Psoas muscle (tissue), 8 donors: ENCODE data around the gene PDZD4. TPM values are rescaled to one million over a fixed set of nuclear protein-coding genes. Genes with fewer than 3 reads are reported as not detected.

ENCODE experiments used
- ATAC-seq, 4 donors: fragments of 200-7000 bp; cut with Tn5 transposase; one replicate each; pipeline ENCODE4 v1.9.1; 2020; ENCODE audit warnings: moderate library complexity in 3 of 4, mild to moderate bottlenecking in 2 of 4
- DNase-seq, 2 donors: peaks; one replicate each; pipeline ENCODE4 v3.0.0-alpha.2; 2020
- H3K27ac ChIP-seq: fragments of 200-600 bp; one replicate; pipeline ENCODE4 v1.8.0; 2022
- H3K27me3 ChIP-seq, 3 donors: fragments of 200-600 bp in 1 of 3; one replicate each; pipeline versions ENCODE4 v1.6.1 to v1.8.0; 2013 to 2022; ENCODE audit warnings: low read length in 2 of 3, mild to moderate bottlenecking in 2 of 3, moderate library complexity in 1 of 3; ENCODE audit not compliant: insufficient read depth in 3 of 3
- H3K36me3 ChIP-seq, 2 donors: fragments of 200-600 bp in 1 of 2; one replicate each; pipeline versions ENCODE4 v1.6.1 to v1.8.0; 2013 to 2022; ENCODE audit warnings: low read depth in 1 of 2, mild to moderate bottlenecking in 1 of 2, moderate library complexity in 1 of 2; ENCODE audit not compliant: insufficient read depth in 1 of 2
- H3K4me1 ChIP-seq: fragments of 200-600 bp; one replicate; pipeline ENCODE4 v1.8.0; 2022
- H3K4me3 ChIP-seq: fragments of 200-600 bp; one replicate; pipeline ENCODE4 v1.8.0; 2022; ENCODE audit warnings: mild to moderate bottlenecking
- H3K9me3 ChIP-seq: fragments of 200-600 bp; one replicate; pipeline ENCODE4 v1.8.0; 2022
- WGBS, 3 donors: extraction: QIAGEN DNeasy Blood & Tissue Kit; methylation state at CpG; one replicate each; pipeline versions ENCODE4 v1.1.6 to v1.1.7; 2013; 5-methylcytosine and 5-hydroxymethylcytosine counted together
- intact Hi-C, 2 donors: fragments of 100-400 bp; cut with DNase I; formaldehyde crosslinking; loops; one replicate each; pipeline versions ENCODE4 v1.11.0 to v1.14.2; 2022
- polyA plus RNA-seq, 3 donors: library from polyadenylated mRNA; stranded (reverse); fragments of 200-250 nt; gene quantifications; one replicate each; pipeline ENCODE4 v1.2.3, GENCODE V29; 2013
- total RNA-seq, 4 donors: library from RNA; stranded (reverse); fragmentation: NEBNext Ultra II Directional in 2 of 4; extraction: Animal tissue kit (Norgen Biotek cat#: 25700) in 2 of 4; gene quantifications; one replicate each; pipeline versions ENCODE4 v1.2.1 to v1.2.4, GENCODE V29; 2021 to 2023
- TF ChIP-seq, protein P1 (sequence below): fragments of 200-600 bp; IDR thresholded peaks from one replicate; pipeline ENCODE4 v1.8.0; 2022; ENCODE audit warnings: antibody characterized with exemption
- donor health status: healthy with polysubstance abuse.
- donor health status: DM: no; HTN: no; CAD: no; lungs with moderate emphysema.
- donor health status: Bipolar disorder and iron deficiency.
- donor health status: healthy.
- donor health status: DM: yes; HTN: yes; CAD: no.
- donor health status: DM: no; HTN: no; CAD: no.
- donor health status: DM: no; HTN: no; CAD: no.
- donor health status: DM: yes; HTN: yes; CAD: no.

Gene PDZD4
- total and polyA plus RNA-seq, 7 donors, result 0.50 to 2.1 (median 1.3) TPM

DNA sequence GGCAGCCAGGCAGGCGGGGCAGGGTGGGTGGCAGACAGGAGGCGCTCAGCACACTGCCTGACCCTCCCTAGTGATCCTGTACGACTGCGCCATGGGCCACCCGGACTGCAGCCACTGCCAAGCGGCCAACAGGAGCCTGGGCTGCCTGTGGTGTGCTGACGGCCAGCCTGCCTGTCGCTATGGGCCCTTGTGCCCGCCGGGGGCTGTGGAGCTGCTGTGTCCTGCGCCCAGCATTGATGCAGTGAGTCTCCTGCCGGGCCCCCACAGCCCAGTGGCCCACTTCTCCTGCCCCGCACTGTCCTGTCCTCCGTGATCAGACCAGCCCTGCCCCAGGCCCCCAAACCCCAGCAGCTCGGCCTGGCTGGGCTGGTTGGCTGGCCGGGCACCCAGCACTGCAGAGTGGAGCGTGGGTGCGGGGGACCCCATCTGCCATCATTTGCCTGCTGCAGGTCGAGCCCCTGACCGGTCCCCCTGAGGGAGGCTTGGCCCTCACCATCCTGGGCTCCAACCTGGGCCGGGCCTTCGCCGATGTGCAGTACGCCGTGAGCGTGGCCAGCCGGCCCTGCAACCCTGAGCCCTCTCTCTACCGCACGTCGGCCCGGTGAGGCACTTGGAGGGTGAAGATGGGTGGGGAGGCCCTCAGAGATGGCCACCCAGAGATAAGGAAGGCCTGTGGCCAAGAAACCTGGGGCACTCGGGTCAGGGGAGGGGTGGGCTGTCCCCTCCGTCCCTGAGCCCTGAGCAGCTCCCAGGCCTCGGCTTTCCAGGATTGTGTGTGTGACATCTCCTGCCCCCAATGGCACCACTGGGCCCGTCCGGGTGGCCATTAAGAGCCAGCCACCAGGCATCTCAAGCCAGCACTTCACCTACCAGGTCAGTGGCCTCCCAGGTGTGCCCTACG lies 58.7 kb downstream of the PDZD4 start:
- Histone ChIP-seq H3K36me3 (no peaks in the 10 kb centered on the region), H3K4me3 (no peak overlapping the region), H3K27me3 (no peaks in the 10 kb centered on the region), H3K4me1 (no peaks in the 10 kb centered on the region), H3K27ac (no peak overlapping the region), H3K9me3 (no peaks in the 10 kb centered on the region)
- TF ChIP-seq, protein P1, sequence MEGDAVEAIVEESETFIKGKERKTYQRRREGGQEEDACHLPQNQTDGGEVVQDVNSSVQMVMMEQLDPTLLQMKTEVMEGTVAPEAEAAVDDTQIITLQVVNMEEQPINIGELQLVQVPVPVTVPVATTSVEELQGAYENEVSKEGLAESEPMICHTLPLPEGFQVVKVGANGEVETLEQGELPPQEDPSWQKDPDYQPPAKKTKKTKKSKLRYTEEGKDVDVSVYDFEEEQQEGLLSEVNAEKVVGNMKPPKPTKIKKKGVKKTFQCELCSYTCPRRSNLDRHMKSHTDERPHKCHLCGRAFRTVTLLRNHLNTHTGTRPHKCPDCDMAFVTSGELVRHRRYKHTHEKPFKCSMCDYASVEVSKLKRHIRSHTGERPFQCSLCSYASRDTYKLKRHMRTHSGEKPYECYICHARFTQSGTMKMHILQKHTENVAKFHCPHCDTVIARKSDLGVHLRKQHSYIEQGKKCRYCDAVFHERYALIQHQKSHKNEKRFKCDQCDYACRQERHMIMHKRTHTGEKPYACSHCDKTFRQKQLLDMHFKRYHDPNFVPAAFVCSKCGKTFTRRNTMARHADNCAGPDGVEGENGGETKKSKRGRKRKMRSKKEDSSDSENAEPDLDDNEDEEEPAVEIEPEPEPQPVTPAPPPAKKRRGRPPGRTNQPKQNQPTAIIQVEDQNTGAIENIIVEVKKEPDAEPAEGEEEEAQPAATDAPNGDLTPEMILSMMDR, result no peak
- DNase-seq (peak in 1 of 2 donors; percentile 36), ATAC-seq (no peak)
- intact Hi-C loops, result no loop called here
- 84 to 91% (median 90%) methylated on average over 16 to 37 of the region's 37 CpGs for WGBS, 3 donors

DNA sequence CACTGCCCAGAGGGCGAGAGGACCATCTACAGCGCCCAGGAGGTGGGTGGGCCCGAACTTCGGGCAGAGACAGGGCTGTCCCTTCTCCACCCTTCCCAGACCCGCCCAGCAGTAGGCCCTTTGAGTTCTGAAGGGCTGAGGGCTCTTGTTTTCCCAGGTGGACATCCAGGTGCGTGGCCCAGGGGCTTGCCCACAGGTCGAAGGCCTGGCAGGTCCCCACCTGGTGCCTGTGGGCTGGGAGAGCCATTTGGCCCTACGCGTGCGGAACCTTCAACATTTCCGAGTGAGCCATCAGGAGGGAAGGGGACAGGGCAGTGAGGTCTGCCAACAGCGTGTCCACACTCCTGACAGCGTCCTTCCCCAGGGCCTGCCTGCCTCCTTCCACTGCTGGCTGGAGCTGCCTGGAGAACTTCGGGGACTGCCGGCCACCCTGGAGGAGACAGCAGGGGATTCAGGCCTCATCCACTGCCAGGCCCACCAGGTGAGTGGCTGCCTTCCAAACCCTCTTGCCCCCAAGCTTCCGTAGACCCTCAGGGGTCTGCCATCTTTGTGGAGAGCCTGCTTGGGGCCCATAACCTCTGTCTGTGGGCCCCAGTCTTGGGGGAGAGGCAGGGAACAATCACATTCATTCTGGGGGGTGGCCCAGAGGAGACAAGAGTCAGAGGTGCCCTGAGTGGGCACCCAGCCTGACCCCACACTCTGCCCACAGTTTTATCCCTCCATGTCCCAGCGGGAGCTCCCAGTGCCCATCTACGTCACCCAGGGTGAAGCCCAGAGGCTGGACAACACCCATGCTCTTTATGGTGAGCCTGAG lies 59.5 kb downstream of the PDZD4 start:
- no peaks in the 10 kb centered on the region for H3K4me1 ChIP-seq
- H3K9me3 ChIP-seq, result no peaks in the 10 kb centered on the region
- intact Hi-C loops, result no loop called here
- TF ChIP-seq, protein P1, result no peak
- ATAC-seq (no peak), DNase-seq (peak in 1 of 2 donors; percentile 33)
- H3K4me3 ChIP-seq, result no peak overlapping the region
- no peaks in the 10 kb centered on the region for H3K36me3 ChIP-seq
- WGBS, 3 donors, result 80 to 96% (median 93%) methylated on average over 7 to 18 of the region's 18 CpGs
- H3K27me3 ChIP-seq, result no peaks in the 10 kb centered on the region
- no peak overlapping the region for H3K27ac ChIP-seq

DNA sequence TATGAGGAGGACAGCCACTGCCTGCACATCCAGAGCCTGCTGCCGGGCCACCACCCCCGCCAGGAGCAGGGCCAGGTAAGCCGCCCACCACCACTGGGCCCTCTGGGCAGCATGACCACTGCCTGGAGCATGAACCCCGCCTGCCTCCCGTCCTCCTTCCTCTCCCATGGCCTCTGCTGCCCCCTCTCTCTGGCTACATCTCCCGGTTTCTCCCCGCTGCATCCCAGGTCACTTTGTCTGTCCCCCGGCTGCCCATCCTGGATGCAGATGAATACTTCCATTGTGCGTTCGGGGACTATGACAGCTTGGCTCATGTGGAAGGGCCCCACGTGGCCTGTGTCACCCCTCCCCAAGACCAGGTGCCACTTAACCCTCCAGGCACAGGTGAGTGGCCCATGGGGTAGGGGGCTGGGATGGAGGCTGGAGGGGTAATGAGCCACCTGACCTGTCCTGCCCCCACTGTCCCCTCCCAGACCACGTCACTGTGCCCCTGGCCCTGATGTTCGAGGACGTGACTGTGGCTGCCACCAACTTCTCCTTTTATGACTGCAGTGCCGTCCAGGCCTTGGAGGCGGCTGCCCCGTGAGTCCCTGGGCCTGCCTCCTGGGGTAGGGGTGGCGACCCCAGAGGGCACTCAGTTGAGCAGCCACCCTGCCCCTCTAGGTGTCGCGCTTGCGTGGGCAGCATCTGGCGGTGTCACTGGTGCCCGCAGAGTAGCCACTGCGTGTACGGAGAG lies 60.3 kb downstream of the PDZD4 start:
- TF ChIP-seq, protein P1, result no peak
- WGBS, 3 donors, result 87 to 97% (median 90%) methylated on average over 12 to 25 of the region's 25 CpGs
- peak in 1 of 2 donors; percentile 33 for DNase-seq

DNA sequence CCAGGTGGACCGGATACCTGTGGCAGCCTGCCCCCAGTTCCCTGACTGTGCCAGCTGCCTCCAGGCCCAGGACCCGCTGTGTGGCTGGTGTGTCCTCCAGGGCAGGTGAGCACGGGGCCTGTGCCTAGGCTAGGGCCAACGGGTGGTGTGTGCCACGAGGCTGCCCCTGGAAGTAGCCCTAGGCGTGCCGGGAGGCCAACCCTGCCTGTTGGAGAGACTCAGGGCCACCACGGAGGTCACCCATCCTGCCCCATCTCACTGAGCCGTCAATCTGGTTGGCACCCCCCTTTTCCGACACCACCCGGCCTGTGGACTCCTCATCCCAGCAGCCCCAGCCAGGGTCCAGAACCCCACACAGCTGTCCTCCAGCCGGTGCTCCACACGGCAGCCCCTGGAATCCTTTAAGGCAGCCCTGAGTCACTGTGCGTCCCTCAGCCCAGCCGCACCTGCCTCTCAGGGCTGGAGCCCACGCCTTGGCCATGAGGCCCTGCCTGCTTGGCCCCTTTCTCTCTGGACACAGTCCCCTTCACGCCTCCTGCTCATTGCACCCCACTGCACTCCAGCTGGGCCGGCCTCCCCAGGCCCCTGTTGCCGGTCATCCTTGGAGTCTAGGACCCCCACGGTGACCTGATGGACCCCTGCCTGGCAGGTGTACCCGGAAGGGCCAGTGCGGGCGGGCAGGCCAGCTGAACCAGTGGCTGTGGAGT lies 61.0 kb downstream of the PDZD4 start:
- Histone ChIP-seq H3K4me1 (no peaks in the 10 kb centered on the region), H3K4me3 (no peak overlapping the region), H3K9me3 (no peaks in the 10 kb centered on the region), H3K27me3 (no peaks in the 10 kb centered on the region), H3K36me3 (no peaks in the 10 kb centered on the region), H3K27ac (no peak overlapping the region)
- 88 to 96% (median 93%) methylated on average over 9 to 23 of the region's 23 CpGs for WGBS, 3 donors
- ATAC-seq (no peak), DNase-seq (peak in 1 of 2 donors; percentile 47)
- intact Hi-C loops, result no loop called here
- TF ChIP-seq, protein P1, result no peak

More for the DNA sequence above, 60.3 kb downstream of the PDZD4 start:
- H3K4me3 ChIP-seq, result no peak overlapping the region
- no peaks in the 10 kb centered on the region for H3K27me3 ChIP-seq
- no peaks in the 10 kb centered on the region for H3K9me3 ChIP-seq
- no peak for ATAC-seq
- intact Hi-C loops, result no loop called here
- H3K36me3 ChIP-seq, result no peaks in the 10 kb centered on the region
- no peak overlapping the region for H3K27ac ChIP-seq
- no peaks in the 10 kb centered on the region for H3K4me1 ChIP-seq
